NCI-H128 (cell line): ENCODE data around the gene ZRANB2.

ENCODE experiments used
- DNase-seq: peaks from one replicate; lab custom pipeline; 2025; ENCODE audit not compliant: unreplicated experiment; lab: John Stamatoyannopoulos, UW

Gene ZRANB2, protein sequence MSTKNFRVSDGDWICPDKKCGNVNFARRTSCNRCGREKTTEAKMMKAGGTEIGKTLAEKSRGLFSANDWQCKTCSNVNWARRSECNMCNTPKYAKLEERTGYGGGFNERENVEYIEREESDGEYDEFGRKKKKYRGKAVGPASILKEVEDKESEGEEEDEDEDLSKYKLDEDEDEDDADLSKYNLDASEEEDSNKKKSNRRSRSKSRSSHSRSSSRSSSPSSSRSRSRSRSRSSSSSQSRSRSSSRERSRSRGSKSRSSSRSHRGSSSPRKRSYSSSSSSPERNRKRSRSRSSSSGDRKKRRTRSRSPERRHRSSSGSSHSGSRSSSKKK

DNA sequence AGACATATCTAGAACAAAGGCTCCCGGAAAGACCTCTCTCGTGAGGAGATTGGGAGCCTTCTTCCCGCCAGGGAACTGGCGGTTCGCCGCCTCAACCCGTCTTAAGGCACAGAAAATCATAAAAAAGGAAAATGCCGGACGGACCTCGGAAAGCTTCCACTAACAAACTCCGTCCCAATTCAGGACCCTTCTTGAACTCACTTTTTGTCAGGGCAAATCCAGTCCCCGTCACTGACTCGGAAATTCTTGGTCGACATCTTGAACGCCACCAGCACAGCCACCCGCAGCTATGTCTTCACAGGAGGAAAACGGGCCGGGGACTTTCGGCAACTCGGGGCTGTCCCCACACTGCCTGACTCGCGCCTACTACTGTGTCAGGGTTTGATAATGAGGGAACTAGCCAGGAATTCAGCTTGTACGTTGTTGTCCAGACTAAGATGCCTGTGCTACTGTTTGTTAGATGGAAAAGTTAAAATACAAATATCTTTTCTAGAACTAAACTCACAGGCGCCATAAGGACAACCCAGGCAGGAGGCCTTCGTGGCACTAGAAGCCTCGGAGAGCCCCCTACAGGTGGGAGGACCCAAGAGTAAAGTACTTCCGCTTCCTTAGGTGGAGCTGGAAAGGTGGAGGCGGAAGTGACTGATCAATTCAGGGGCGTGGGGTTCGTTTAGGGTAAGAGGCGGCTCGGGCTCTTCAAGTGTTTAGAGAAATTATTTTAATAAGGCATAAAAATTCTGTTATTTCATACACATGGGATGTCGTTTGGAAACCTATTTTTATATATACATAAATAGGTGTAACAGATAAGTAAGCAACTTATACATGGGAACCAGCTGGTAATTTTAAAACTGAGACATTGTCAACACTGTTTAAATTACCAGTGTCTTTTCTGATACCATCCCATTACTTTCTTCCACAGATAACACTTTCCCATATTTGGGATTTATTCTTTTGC lies at the start of gene ZRANB2:
ZRANB2 (minus strand) TSS at position 297 of the 958 bp plus-strand sequence; CDS start at position 257, 40 bp downstream.
- peak; percentile 89 for DNase-seq

DNA sequence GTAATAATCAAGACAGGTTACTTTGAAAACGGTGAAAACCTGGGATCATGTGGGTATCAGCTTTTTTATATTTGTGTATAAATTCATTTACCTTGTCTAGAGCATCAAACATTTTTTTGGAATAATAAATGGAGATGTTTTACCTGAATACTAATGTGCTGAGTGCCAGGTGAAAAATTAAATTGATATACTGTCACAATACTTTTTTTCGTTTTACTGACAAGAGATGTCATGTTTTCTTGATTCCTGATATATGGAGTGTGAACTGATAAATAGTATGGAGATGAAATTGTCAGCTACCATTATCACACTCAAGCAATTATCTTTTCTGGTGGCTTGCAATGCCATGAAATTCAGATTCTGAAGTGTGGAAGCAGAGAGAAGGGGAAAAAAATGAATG lies 47.2 kb upstream of the ZRANB2 start:
- DNase-seq, result no peak

DNA sequence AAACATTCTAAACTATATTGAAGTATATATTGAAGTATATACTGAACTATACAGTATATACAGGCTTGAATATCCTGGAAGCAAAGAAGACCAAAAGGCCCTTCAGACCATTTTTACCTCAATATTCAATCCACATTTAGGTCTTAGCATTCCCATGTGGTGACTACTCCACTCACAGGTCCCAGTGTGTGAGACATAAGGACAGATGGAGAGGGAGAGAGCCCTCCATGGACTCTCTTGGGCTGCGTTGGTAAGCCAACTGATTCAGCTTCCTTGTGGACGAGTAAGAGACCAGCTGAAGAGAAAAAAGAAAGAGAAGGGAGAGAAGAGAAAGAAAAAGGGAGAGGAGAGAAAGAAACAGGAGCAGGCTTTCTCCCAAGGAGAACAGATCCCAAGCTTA lies 37.3 kb upstream of the ZRANB2 start:
- no peak for DNase-seq

DNA sequence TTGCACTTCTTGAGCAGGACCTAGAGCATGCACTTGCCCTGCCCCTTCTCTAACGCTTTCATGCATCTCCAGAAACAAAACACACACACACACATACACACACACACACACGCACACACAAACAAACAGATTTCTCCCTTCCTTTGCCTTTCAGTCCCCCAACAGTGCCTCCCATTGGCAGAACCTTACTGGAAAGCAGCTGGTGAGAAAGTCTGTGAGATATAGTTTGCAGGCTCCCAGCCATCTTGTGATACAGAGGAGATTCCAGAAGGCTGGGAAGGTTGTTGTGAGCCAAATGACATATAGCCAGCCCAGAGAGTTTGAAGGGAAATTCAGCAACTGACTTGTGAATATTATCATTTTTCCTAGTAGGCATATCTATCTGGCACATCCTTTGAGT lies 35.9 kb upstream of the ZRANB2 start:
- DNase-seq, result no peak

DNA sequence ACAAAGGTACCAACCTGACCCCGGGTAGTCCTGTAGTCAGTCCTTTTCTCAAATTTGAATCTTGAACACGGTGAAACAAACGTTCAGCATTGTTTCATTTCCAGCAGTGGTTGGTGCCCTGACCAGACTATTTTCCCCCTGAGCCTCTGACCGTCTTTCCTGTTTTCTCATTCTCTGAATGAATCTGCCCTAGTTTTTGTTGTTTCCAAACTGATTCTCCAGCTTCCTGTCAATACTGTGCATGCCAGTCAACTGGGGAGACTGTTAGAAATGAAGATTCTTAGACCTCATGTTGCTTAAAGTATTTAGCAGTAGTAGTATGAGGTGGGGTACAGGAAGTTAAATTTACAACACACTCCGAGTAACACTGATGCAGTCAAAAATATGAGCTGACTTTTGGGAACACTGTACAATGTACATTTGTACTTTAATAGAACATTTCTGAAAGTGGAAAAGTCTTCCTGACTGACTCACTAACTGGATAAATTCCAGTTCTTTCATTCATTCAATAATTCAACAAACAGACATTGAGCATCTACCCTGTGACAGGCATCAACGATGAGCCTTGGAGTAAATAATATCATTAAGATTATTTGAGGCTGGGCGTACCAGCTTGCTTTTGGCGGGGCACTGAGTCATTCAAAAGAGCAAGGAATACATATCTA lies 26.0 kb upstream of the ZRANB2 start:
- no peak for DNase-seq

DNA sequence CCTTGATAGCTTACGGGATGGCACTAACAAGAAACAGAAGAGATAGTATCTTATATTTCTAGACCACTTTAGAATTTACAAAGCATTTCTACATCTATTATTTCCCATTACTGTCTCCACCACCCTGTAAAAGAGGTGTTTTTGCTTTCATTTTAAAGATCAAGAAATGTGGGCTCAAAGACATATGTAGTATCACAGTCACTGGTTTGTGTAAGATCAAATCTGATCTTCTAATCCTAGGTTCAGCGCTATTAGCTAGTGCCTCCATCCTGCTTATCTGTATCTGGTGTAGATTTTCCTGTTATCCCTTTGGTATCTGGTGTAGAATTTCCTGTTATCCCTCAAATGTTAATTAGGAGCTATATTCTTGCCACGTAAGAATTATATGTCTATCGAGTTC lies 23.6 kb upstream of the ZRANB2 start:
- no peak for DNase-seq

DNA sequence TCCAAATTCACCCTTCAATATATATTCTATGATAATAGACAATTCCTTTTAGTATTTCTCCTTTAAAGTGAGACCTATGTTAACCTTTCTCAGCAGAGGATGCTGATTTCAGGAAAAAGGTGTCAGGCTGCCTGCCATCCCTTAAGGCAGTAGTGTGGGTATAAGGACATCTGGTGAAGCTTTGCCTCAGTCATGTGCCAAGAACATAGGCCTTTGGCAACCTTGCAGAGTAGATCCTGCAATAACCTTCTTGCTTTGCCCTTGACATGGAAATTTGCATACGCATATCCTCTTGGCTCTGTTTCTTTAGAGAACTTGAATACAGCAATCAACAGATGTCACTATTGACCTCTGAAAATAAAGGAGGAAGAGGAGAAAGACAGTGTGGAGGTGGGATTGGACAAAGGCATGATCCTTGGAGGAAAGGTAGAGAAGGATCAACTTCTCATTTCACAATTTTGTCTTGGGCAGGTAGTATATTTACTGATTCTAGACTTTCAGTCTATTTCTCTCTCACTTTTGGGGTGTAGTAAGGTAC lies 21.1 kb upstream of the ZRANB2 start:
- DNase-seq, result no peak

DNA sequence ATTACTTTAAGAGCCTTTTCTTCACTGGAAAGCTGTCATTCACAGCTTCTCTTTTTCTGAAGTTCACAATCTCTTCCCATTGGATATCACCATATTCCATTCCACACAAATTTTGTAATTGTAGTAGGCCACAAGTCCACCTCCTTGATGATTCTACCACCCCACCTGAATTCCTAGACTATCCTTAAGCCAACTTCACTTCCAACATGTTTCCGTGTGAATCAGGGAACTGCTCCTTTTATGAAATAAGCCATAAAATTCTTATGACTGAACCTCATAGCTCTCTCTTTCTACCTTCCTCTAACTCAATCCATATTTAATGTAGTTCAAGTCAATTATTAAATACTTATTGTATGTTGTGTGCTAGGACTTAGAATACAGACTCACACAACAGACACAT lies 16.6 kb upstream of the ZRANB2 start:
- no peak for DNase-seq

DNA sequence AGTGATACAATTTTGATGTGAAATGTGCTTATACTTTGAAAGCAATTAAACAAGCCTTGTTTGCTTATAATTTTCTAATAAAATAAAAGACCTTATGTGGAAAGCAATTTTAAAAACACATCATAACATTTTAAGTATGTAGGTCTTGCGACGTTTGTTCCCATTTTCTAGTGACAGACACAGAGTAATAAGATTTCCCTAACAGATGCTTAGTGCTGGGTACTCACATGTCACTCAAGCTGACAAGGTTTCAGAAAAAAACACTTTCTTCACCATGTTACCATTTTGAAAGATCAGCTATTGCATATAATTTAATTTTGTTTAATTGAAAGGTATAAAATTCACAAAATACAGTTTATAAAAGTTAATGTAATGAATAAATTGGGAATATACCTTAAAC lies 14.1 kb upstream of the ZRANB2 start:
- no peak for DNase-seq

DNA sequence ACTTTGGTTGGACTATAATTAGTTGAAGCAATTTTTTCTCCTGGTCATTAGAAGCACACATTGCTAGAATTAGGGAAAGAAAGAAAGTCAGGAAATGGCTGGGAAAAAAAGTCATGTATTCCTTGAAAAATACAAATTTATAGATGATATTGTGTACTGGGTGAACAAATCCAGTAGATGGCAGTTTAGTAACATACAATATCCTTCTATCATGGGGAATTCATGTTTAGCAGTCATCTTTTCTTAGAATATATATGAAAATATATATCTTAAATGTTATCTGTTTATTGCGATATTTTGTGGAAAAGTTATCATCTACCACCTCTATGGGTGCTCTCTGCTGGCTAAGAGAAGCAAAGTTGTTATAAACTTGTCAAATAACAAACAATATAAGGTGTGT lies 13.1 kb upstream of the ZRANB2 start:
- DNase-seq, result no peak

DNA sequence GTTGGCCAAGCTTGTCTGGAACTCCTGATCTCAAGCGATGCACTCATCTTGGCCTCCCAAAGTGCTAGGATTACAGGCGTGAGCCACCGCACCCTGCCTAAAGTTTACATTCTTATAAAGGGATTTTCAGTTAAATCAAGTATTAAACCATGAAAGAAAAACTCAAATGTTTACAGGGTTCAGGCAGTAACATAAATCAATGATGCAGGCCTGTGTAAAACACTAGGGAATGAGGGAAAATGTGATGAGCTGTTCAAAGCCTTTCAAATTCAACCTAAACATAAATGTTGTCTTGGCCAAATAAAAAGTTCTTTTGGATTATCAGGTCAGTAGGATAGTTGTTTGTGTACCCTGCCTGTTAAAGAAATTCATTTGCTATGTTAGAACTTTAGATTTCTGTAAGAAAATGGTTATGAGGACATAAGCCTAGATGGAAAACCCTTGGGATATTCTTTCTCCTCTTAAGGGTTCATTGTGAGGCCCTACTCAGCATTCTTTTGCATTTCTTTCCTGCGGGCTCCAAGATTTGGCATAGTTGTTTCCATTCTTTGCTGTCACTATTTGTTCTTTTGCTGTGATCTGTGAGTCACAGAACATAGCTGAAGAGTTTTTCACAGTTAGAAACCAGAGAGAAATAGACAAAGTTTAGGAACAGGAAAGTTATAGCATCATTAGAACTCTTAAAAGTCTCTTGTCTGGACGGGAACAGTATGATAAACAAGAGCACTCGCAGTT lies 8.9 kb upstream of the ZRANB2 start:
- no peak for DNase-seq

DNA sequence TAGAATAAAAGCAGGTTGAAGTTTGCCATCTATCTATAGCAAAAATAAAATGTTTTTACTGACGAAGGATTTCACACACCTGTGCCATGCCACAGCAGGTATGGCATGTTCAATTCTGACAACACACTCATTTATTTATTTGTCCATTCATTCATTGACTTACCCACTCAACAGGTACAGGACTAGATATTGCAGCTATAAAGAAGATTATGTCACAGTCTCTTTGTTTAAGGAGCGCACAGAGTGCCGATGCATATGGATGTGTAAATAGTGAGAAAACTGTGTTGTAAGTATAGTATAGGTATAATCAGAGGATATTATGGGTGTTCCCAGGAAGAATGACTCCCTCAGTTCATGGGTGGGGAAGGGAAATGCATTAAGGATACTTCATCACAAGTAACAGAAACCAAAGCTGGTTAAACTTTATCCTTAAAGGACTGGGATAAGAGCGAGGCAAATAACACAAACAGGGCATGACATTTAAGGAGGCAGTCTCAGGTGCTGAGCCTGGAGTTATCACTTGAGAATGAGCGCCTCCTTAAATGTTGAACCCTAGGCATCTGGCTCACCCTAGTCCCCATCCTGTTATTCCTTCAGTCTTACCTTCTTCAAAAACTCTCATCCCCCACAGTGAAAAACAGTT lies 7.9 kb upstream of the ZRANB2 start:
- no peak for DNase-seq

DNA sequence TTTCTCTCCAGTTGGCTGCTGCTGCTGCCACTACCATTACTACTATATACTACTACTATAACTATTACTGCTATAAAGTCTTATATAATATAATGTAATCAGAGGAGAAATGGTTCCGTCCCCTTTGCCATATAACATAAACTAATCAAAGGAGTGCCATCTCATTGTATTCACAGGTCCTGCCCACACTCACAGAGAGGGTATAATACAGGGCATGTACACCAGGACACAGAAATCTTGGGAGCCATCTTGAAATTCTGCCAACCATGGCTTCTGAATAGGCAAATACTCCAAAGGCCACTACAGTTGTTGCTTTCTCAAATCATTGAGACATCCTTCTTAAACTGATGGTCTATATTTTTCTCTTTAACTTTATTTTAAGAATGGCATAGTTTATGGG lies 6.9 kb upstream of the ZRANB2 start:
- DNase-seq, result no peak

DNA sequence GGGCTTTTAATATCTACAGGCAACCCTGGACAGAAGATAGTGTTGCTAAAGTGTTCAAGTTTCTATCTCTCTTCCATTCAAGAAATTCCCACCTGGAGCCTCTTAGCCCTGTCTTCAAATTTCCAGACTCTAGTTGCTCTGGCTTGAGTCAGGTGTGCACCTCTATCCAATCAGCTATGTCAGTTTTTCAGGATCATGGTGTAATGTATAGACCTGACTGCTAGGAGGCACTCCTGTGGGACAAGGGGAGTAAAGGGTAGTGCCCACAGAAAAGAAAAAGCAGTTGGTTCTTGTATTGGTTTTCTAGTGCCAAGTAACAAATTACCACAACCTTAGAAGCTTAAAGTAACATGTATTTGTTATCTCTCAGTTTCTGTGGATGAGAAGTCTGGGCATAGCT lies 6.2 kb upstream of the ZRANB2 start:
- no peak for DNase-seq

DNA sequence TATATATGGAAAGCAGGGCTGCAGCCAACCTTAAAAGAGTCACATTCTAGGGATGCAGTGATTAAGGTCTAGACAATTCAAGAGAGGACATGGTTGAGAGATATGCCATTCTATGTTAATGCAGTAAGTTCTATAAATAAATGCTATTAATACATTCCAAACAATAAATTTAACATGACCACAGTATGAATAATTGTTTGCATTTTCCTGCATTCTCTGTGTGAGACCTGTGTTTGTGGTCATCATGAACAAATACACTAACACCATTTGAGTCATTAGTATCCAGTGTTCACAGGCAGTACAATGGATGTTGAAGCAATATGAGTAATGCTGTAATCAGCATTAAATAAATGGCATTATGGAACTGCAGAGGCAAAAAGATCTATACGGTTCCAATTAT lies 5.5 kb upstream of the ZRANB2 start:
- no peak for DNase-seq

DNA sequence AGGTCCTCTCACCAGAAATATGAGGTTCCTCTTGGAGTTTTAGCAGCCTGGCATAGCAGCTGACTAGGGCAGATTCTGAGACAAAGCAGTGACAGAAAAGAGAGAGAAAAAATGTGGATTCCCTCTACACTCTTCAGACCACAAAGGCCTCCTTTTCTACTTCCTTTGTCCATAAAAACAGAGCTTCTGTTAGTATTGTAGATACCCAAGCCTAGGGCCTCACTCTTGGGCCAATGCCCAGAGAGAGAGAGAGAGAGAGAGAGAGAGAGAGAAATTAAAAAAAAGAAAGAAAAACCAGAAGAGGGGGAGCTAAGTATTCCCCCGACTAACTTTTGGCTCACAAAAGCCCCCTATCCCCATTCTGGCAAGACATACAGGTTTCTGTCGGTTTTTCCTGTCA lies 2.4 kb upstream of the ZRANB2 start:
- no peak for DNase-seq

DNA sequence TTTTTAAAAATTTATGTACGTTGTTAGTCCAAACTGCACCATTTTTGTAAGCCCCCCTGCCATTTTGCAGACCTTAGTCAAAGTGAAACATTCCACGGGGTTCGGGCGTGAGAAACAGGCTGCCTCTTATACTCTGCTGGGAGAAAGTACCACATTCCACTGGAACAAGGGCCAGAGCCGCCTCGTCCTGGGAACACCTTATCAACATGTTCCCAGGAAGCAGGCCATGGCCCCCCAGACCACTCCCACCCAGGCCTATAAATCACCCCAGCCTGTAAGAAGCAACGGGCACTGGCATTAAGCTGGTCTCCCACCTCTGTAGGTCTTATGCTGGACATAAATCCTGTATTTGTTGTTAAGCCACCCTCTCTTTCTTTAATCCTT lies 854 bp upstream of the ZRANB2 start:
- DNase-seq, result no peak

DNA sequence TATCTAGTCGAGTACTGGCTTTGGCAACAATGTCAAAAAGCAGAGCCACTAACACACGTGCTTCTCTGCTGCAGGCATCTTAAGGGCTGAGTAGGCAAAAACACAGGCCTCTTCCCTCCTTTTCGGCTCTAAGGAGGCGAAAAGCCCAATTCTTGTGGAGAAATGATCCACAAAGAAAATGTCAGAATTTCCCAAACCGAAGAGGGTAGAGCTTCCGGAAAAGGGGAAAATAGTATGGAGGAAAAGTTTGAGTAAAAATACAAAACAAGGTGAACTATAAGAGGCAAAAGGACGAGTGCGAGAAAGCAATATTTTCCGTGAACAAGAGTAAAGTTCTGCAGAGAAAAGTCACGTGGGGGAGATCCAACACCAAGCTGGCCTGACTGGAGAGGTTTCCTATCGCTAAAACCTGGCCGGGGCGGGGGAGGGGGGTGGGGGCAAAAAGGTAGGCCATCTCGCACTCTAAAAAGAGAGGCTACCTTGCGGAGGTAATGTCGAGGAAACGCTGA lies 551 bp downstream of the ZRANB2 start:
- no peak for DNase-seq

DNA sequence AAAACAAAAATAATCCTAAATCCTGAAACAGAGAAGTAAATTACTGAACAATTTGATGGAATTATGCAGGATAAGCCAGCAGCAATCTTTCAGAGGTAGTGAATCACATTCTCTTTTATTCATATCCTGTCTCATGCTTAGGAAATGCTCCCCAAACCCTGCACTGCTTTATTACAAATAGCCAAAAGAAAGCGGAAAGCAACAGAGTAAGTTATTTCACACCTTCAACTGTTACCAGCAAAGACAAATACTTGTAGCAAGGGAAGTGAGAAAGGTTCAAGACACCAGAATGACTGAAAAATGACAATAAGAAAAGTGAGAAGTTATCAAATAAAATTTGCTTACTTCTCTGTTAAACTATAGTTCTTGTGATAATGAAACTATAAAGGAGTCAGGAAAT lies 6.2 kb downstream of the ZRANB2 start:
- DNase-seq, result no peak

DNA sequence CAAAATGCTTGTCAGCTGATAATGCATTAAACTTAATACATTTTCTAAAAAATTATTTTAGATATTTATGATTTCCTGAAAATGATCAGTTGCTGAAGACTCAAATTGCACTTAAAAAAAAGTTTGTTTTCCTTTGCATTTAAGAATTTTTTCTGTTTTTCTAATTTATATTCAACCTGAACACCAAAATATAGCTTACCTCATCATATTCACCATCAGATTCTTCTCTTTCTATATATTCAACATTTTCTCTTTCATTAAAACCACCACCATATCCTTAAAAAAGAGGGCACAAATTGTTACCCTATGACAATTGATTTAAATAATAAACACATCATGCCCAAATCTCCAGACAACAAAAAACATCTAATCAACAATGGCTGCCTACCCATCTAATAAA lies 8.6 kb downstream of the ZRANB2 start:
- DNase-seq, result no peak
